HCT116 (cell line): ENCODE data around the gene SYMPK. TPM values are rescaled to one million over a fixed set of nuclear protein-coding genes. Genes with fewer than 3 reads are reported as not detected.

Experiments
- ATAC-seq: fragments of 200-7000 bp; cut with Tn5 transposase; 2 replicates; pipeline ENCODE4 v1.9.1; 2020; ENCODE audit warnings: mild to moderate bottlenecking, moderate library complexity
- BruUV-seq: library from RNA; stranded (reverse); fragments of 400-500 nt; replicated peaks from 2 replicates; lab custom pipeline; 2021; lab: Mats Ljungman, UMichigan
- CTCF ChIA-PET: fragments of 300-600 bp; sonication (Branson Sonifier 250); formaldehyde crosslinking; loops from one replicate; lab custom pipeline; 2021; ENCODE audit warnings: antibody characterized with exemption; lab: Charles Lee
- POLR2A ChIA-PET: fragments of 300-600, 350-600 bp; sonication (Branson Sonifier 250); formaldehyde crosslinking; loops from one replicate; lab custom pipeline; 2021; ENCODE audit warnings: antibody characterized with exemption; lab: Charles Lee
- RAD21 ChIA-PET, 2 experiments: fragments of 300-600 bp; sonication (Branson Sonifier 250); formaldehyde crosslinking; loops; one replicate each; lab custom pipeline; 2023; ENCODE audit warnings: low total read pairs in 2 of 2; ENCODE audit not compliant: uncharacterized antibody in 2 of 2, unreplicated experiment in 2 of 2, low non-redundant PET in 1 of 2; lab: Charles Lee
- DNase-seq: peaks from one replicate; pipeline ENCODE4 v3.0.0-alpha.2; 2010; ENCODE audit warnings: low read depth, low spot score
- H2AFZ ChIP-seq: fragments of 200-600 bp; shearing (Covaris generic), sonication (generic); 2 replicates; pipeline ENCODE4 v1.6.1; 2017; ENCODE audit warnings: low read depth, mixed run types, mixed read lengths, antibody characterized with exemption, low read length; ENCODE audit not compliant: poor library complexity, severe bottlenecking
- H3K27ac ChIP-seq: 2 replicates; pipeline ENCODE4 v1.5.1; 2012; ENCODE audit warnings: low read depth, low read length
- H3K27me3 ChIP-seq: fragments of 200-600 bp; sonication (generic); 2 replicates; pipeline ENCODE4 v1.6.1; 2016; ENCODE audit warnings: mixed run types, low read length, mixed read lengths; ENCODE audit not compliant: insufficient read depth
- H3K36me3 ChIP-seq, 2 experiments: fragments of 200-500 bp in 1 of 2; fragments of 200-600 bp in 1 of 2; sonication (Bioruptor generic) in 1 of 2; sonication (generic) in 1 of 2; 2 replicates each; pipeline versions ENCODE4 v1.5.1 to v1.6.1; 2014 to 2016; ENCODE audit warnings: low read length in 2 of 2, inconsistent platforms in 1 of 2, mixed read lengths in 1 of 2, mixed run types in 1 of 2; ENCODE audit not compliant: insufficient read depth in 2 of 2, control insufficient read depth in 1 of 2
- H3K4me1 ChIP-seq, 2 experiments: fragments of 200-600 bp in 1 of 2; sonication (generic) in 1 of 2; 2 replicates each; pipeline versions ENCODE4 v1.5.1 to v1.6.1; 2012 to 2017; ENCODE audit warnings: low read length in 2 of 2, inconsistent platforms in 1 of 2, mild to moderate bottlenecking in 1 of 2, mixed read lengths in 1 of 2, mixed run types in 1 of 2, moderate library complexity in 1 of 2; ENCODE audit not compliant: insufficient read depth in 2 of 2, control insufficient read depth in 1 of 2
- H3K4me2 ChIP-seq: fragments of 200-600 bp; sonication (generic); 2 replicates; pipeline ENCODE4 v1.6.1; 2017; ENCODE audit warnings: mixed run types, low read length, mixed read lengths
- H3K4me3 ChIP-seq, 2 experiments: fragments of 200-600 bp in 1 of 2; sonication (generic) in 1 of 2; replicated peaks in 1 of 2; 2 replicates each; pipeline ENCODE4 v1.5.1; 2011 to 2016; ENCODE audit warnings: low read length in 2 of 2, control low read depth in 1 of 2, low read depth in 1 of 2, mild to moderate bottlenecking in 1 of 2, mixed read lengths in 1 of 2, mixed run types in 1 of 2
- H3K79me2 ChIP-seq: fragments of 200-600 bp; sonication (generic); 2 replicates; pipeline ENCODE4 v1.6.1; 2017; ENCODE audit warnings: mild to moderate bottlenecking, mixed run types, low read length, moderate library complexity, mixed read lengths; ENCODE audit not compliant: insufficient read depth
- H3K9ac ChIP-seq: fragments of 200-600 bp; sonication (generic); 2 replicates; pipeline ENCODE4 v1.6.1; 2016; ENCODE audit warnings: low read length, mixed read lengths
- H3K9me2 ChIP-seq: fragments of 200-600 bp; sonication (generic), shearing (Covaris generic); 2 replicates; pipeline ENCODE4 v1.6.1; 2017; ENCODE audit warnings: mixed run types, mild to moderate bottlenecking, moderate library complexity; ENCODE audit not compliant: insufficient read depth
- H3K9me3 ChIP-seq, 2 experiments: fragments of 200-500 bp in 1 of 2; fragments of 200-600 bp in 1 of 2; sonication (Bioruptor generic) in 1 of 2; sonication (generic) in 1 of 2; 2 replicates each; pipeline ENCODE4 v1.6.1; 2014 to 2017; ENCODE audit warnings: low read length in 2 of 2, mixed read lengths in 2 of 2, inconsistent platforms in 1 of 2, low read depth in 1 of 2, mild to moderate bottlenecking in 1 of 2, mixed run types in 1 of 2, moderate library complexity in 1 of 2; ENCODE audit not compliant: control insufficient read depth in 1 of 2, insufficient read depth in 1 of 2
- H4K20me1 ChIP-seq: fragments of 200-600 bp; sonication (generic), shearing (Covaris generic); 2 replicates; pipeline ENCODE4 v1.6.1; 2017; ENCODE audit warnings: mixed run types, mild to moderate bottlenecking, moderate library complexity; ENCODE audit not compliant: insufficient read depth
- CBX3 ChIP-seq: IDR thresholded peaks from 2 replicates; pipeline ENCODE4 v1.6.1; 2012; ENCODE audit warnings: low read depth
- EGR1 ChIP-seq: IDR thresholded peaks from 2 replicates; pipeline ENCODE4 v1.6.1; 2012; ENCODE audit warnings: low read depth
- EZH2 ChIP-seq: fragments of 200-600 bp; sonication (generic); IDR thresholded peaks from 2 replicates; pipeline ENCODE4 v1.6.1; 2017; ENCODE audit warnings: antibody characterized with exemption, mixed run types
- POLR2A ChIP-seq: IDR thresholded peaks from 2 replicates; pipeline ENCODE4 v1.7.0; 2011; ENCODE audit warnings: borderline replicate concordance; ENCODE audit not compliant: insufficient read depth, insufficient read length; ENCODE audit errors: extremely low read depth
- SP1 ChIP-seq: IDR thresholded peaks from 2 replicates; pipeline ENCODE4 v1.6.1; 2012; ENCODE audit warnings: low read depth
- SRF ChIP-seq: IDR thresholded peaks from 2 replicates; pipeline ENCODE4 v1.6.1; 2012; ENCODE audit warnings: low read depth
- TCF7L2 ChIP-seq: IDR thresholded peaks from 2 replicates; pipeline ENCODE4 v1.7.0; 2011; ENCODE audit warnings: borderline replicate concordance, inconsistent platforms; ENCODE audit not compliant: insufficient read depth, insufficient read length; ENCODE audit errors: extremely low read depth
- YY1 ChIP-seq: IDR thresholded peaks from 2 replicates; pipeline ENCODE4 v1.6.1; 2011; ENCODE audit warnings: low read length, low read depth, moderate library complexity, mild to moderate bottlenecking; ENCODE audit not compliant: insufficient replicate concordance; ENCODE audit errors: extremely low read depth
- intact Hi-C: fragments of 100-400 bp; cut with micrococcal nuclease; formaldehyde crosslinking; loops from 2 replicates; pipeline ENCODE4 v1.10.0; 2022
- total RNA-seq: library from RNA; stranded (reverse); gene quantifications from one replicate; pipeline ENCODE4 v1.2.1, GENCODE V29; 2021; ENCODE audit not compliant: unreplicated experiment
- TF ChIP-seq, protein P1 (sequence below): IDR thresholded peaks from 2 replicates; pipeline ENCODE4 v1.6.1; 2012; ENCODE audit warnings: low read depth
- TF ChIP-seq, protein P2 (sequence below), 3 experiments: fragments of 200-600 bp in 1 of 3; sonication (generic) in 1 of 3; IDR thresholded peaks in 2 of 3; conservative IDR thresholded peaks in 1 of 3; 2 replicates each; pipeline ENCODE4 v1.5.1; 2012 to 2017; ENCODE audit warnings: low read depth in 2 of 3, low read length in 2 of 3, antibody characterized with exemption in 1 of 3, borderline replicate concordance in 1 of 3, control low read depth in 1 of 3, mild to moderate bottlenecking in 1 of 3, mixed read lengths in 1 of 3, mixed run types in 1 of 3, moderate library complexity in 1 of 3; ENCODE audit not compliant: insufficient read depth in 1 of 3
- TF ChIP-seq, protein P3 (sequence below): IDR thresholded peaks from 2 replicates; pipeline ENCODE4 v1.6.1; 2011; ENCODE audit warnings: mild to moderate bottlenecking, low read length, moderate library complexity; ENCODE audit not compliant: insufficient replicate concordance; ENCODE audit errors: extremely low read depth

Gene SYMPK
- total RNA-seq, 1 experiment from 2014 or later: 117 TPM

DNA sequence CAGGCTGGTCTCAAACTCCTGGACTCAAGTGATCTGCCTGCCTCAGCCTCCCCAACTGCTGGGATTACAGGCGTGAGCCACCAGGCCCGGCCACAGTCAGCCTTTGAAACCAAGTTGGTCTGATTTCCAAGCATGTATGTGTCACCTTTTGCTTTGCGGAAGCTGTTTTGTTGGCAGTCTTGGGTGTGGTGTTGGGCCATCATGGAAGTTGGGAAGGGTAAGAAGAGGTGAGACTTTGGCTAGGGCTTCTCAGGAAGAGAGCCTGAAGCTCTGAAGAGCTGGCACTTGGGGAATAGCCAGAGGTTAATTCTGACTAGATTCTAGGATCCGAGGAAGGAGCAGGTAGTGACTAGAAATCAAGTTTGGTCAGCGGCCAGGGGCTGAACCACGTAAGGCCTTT lies 50.6 kb downstream of the SYMPK start (continued):
- TF ChIP-seq, protein P1, sequence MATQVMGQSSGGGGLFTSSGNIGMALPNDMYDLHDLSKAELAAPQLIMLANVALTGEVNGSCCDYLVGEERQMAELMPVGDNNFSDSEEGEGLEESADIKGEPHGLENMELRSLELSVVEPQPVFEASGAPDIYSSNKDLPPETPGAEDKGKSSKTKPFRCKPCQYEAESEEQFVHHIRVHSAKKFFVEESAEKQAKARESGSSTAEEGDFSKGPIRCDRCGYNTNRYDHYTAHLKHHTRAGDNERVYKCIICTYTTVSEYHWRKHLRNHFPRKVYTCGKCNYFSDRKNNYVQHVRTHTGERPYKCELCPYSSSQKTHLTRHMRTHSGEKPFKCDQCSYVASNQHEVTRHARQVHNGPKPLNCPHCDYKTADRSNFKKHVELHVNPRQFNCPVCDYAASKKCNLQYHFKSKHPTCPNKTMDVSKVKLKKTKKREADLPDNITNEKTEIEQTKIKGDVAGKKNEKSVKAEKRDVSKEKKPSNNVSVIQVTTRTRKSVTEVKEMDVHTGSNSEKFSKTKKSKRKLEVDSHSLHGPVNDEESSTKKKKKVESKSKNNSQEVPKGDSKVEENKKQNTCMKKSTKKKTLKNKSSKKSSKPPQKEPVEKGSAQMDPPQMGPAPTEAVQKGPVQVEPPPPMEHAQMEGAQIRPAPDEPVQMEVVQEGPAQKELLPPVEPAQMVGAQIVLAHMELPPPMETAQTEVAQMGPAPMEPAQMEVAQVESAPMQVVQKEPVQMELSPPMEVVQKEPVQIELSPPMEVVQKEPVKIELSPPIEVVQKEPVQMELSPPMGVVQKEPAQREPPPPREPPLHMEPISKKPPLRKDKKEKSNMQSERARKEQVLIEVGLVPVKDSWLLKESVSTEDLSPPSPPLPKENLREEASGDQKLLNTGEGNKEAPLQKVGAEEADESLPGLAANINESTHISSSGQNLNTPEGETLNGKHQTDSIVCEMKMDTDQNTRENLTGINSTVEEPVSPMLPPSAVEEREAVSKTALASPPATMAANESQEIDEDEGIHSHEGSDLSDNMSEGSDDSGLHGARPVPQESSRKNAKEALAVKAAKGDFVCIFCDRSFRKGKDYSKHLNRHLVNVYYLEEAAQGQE: no peak

DNA sequence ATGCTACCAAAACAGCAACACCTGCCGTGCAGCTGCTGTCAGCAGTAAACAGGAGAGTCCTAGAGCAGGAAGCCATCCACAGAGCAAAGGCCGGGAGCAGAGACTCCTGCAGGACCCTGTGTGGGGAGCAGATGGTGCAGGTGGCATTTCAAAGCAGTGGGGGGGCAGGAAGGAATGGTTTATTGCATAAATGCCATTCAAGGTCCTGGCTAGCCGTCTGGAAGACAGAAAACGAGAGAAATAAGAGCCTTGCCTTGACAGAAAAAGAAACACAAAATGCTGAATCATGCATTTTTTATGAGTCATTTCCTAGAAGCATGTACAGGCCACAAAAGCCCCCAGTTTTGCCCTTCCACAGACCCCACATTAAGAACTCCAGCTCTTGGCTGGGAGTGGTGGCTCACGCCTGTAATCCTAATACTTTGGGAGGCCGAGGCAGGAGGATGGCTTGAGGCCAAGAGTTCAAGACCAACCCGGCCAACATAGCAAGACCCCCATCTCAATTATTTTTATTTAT lies 53.2 kb downstream of the SYMPK start:
- H3K4me3 ChIP-seq: no peak overlapping the region
- H3K27ac ChIP-seq: 0 out of 2 replicates have a peak overlapping the region, but pooled peaks have one; percentile 22
- ATAC-seq: no peak
- ChIA-PET POLR2A (no interaction called here), CTCF (interaction anchor here (1.4 kb wide), 1 partner anchor 11 kb away, joined by 3 read pairs; no protein-coding TSS in a partner anchor), RAD21 (no interaction called here)
- H3K9me3 ChIP-seq: no peaks in the 10 kb centered on the region
- H3K79me2 ChIP-seq: no peaks in the 10 kb centered on the region
- H3K9me2 ChIP-seq: no peaks in the 10 kb centered on the region
- intact Hi-C loops: no loop called here
- BruUV-seq: no TSS peak
- H2AFZ ChIP-seq: peak overlapping the region; percentile 86
- H3K9ac ChIP-seq: peak overlapping the region; percentile 30; the same call in 1 of the 2 replicates
- H3K4me2 ChIP-seq: peak overlapping the region; percentile 41
- H3K27me3 ChIP-seq: no peaks in the 10 kb centered on the region
- H3K36me3 ChIP-seq: no peaks in the 10 kb centered on the region; a peak in 1 of 4 replicates
- no peaks in the 10 kb centered on the region for H4K20me1 ChIP-seq
- DNase-seq: no peak
- H3K4me1 ChIP-seq: peaks cover 4 to 16% of the 10 kb centered on the region in 2 experiments; a peak in 3 of 4 replicates
- TF ChIP-seq SP1 (no peak), POLR2A (no peak), YY1 (no peak), EZH2 (no peak), EGR1 (no peak), CBX3 (no peak), SRF (no peak), TCF7L2 (no peak)
- TF ChIP-seq, protein P1: no peak
- TF ChIP-seq, protein P2, sequence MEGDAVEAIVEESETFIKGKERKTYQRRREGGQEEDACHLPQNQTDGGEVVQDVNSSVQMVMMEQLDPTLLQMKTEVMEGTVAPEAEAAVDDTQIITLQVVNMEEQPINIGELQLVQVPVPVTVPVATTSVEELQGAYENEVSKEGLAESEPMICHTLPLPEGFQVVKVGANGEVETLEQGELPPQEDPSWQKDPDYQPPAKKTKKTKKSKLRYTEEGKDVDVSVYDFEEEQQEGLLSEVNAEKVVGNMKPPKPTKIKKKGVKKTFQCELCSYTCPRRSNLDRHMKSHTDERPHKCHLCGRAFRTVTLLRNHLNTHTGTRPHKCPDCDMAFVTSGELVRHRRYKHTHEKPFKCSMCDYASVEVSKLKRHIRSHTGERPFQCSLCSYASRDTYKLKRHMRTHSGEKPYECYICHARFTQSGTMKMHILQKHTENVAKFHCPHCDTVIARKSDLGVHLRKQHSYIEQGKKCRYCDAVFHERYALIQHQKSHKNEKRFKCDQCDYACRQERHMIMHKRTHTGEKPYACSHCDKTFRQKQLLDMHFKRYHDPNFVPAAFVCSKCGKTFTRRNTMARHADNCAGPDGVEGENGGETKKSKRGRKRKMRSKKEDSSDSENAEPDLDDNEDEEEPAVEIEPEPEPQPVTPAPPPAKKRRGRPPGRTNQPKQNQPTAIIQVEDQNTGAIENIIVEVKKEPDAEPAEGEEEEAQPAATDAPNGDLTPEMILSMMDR (IDR thresholded peaks at IDR 0.05 in 2 of 3, conservative IDR thresholded peaks at IDR 0.05 in 1 of 3; ENCODE audit: borderline replicate concordance in 1 of 3, insufficient read depth in 1 of 3, low read depth in 2 of 3, low read length in 2 of 3): no peak
- TF ChIP-seq, protein P3, sequence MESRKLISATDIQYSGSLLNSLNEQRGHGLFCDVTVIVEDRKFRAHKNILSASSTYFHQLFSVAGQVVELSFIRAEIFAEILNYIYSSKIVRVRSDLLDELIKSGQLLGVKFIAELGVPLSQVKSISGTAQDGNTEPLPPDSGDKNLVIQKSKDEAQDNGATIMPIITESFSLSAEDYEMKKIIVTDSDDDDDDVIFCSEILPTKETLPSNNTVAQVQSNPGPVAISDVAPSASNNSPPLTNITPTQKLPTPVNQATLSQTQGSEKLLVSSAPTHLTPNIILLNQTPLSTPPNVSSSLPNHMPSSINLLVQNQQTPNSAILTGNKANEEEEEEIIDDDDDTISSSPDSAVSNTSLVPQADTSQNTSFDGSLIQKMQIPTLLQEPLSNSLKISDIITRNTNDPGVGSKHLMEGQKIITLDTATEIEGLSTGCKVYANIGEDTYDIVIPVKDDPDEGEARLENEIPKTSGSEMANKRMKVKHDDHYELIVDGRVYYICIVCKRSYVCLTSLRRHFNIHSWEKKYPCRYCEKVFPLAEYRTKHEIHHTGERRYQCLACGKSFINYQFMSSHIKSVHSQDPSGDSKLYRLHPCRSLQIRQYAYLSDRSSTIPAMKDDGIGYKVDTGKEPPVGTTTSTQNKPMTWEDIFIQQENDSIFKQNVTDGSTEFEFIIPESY: no peak
